ENCODE measurements around the gene AUTS2. TPM values are rescaled to one million over a fixed set of nuclear protein-coding genes. Genes with fewer than 3 reads are reported as not detected.

Gene AUTS2
- total RNA-seq, 1 experiment from 2014 or later = 42.1 TPM

- CTCF ChIA-PET = no interaction called here
- intact Hi-C loops (cut with micrococcal nuclease; ENCODE audit: unreplicated experiment) = loop anchor here (10.0 kb wide), 1 partner anchor 441 kb away; no protein-coding TSS in a partner anchor
- Histone ChIP-seq H3K9me3 (ENCODE audit: low read depth, low read length, poor library complexity, severe bottlenecking) (no peaks in the 10 kb centered on the region), H3K4me1 (ENCODE audit: insufficient read depth, low read length, poor library complexity, severe bottlenecking) (peaks cover 15% of the 10 kb centered on the region), H3K27ac (ENCODE audit: low read depth, low read length, poor library complexity, severe bottlenecking) (no peak overlapping the region), H3K27me3 (replicated peaks; ENCODE audit: insufficient read depth, low read depth, low read length, poor library complexity) (no peaks in the 10 kb centered on the region), H3K4me3 (ENCODE audit: low read depth, low read length, poor library complexity, severe bottlenecking) (no peak overlapping the region), H3K36me3 (ENCODE audit: insufficient read depth, low read length, poor library complexity, severe bottlenecking) (no peaks in the 10 kb centered on the region)
- no TSS peak for BruUV-seq (replicated peaks)
- DNase-seq (ENCODE audit: low spot score) = no peak
- POLR2A ChIA-PET (ENCODE audit: low non-redundant PET) = no interaction called here
- TF ChIP-seq CTCF (conservative IDR thresholded peaks at IDR 0.05; ENCODE audit: low read depth, low read length) (no peak), EZH2 (IDR thresholded peaks at IDR 0.05; ENCODE audit: borderline replicate concordance, low read depth, low read length, poor library complexity, severe bottlenecking) (no peak)
Observed at GRCh38 chr7:69603937-69604494, 5.7 kb downstream of the AUTS2 start.

GRCh38 chr7:69605070-69605469 is 6.8 kb downstream of the AUTS2 start:
- TF ChIP-seq EZH2 (IDR thresholded peaks at IDR 0.05; ENCODE audit: borderline replicate concordance, low read depth, low read length, poor library complexity, severe bottlenecking) = no peak
- TF ChIP-seq CTCF (conservative IDR thresholded peaks at IDR 0.05; ENCODE audit: low read depth, low read length) = no peak
- H3K4me3 ChIP-seq (ENCODE audit: low read depth, low read length, poor library complexity, severe bottlenecking) = no peak overlapping the region
- no peaks in the 10 kb centered on the region for H3K9me3 ChIP-seq (ENCODE audit: low read depth, low read length, poor library complexity, severe bottlenecking)
- no peak for DNase-seq (ENCODE audit: low spot score)
- ChIA-PET CTCF (no interaction called here), POLR2A (ENCODE audit: low non-redundant PET) (interaction anchor here (0.6 kb wide), 1 partner anchor 8 kb away, joined by 13 read pairs; no protein-coding TSS in a partner anchor)
- intact Hi-C loops (cut with micrococcal nuclease; ENCODE audit: unreplicated experiment) = loop anchor here (10.0 kb wide), 1 partner anchor 440 kb away; no protein-coding TSS in a partner anchor
- no peaks in the 10 kb centered on the region for H3K27me3 ChIP-seq (replicated peaks; ENCODE audit: insufficient read depth, low read depth, low read length, poor library complexity)
- H3K36me3 ChIP-seq (ENCODE audit: insufficient read depth, low read length, poor library complexity, severe bottlenecking) = no peaks in the 10 kb centered on the region
- H3K27ac ChIP-seq (ENCODE audit: low read depth, low read length, poor library complexity, severe bottlenecking) = no peak overlapping the region
- H3K4me1 ChIP-seq (ENCODE audit: insufficient read depth, low read length, poor library complexity, severe bottlenecking) = peaks cover 22% of the 10 kb centered on the region
- BruUV-seq (replicated peaks) = no TSS peak

GRCh38 chr7:69605546-69605945 is 7.3 kb downstream of the AUTS2 start:
- intact Hi-C loops (cut with micrococcal nuclease; ENCODE audit: unreplicated experiment) = loop anchor here (10.0 kb wide), 1 partner anchor 439 kb away; no protein-coding TSS in a partner anchor
- Histone ChIP-seq H3K36me3 (ENCODE audit: insufficient read depth, low read length, poor library complexity, severe bottlenecking) (no peaks in the 10 kb centered on the region), H3K27ac (ENCODE audit: low read depth, low read length, poor library complexity, severe bottlenecking) (no peak overlapping the region), H3K4me3 (ENCODE audit: low read depth, low read length, poor library complexity, severe bottlenecking) (no peak overlapping the region), H3K9me3 (ENCODE audit: low read depth, low read length, poor library complexity, severe bottlenecking) (no peaks in the 10 kb centered on the region), H3K4me1 (ENCODE audit: insufficient read depth, low read length, poor library complexity, severe bottlenecking) (peaks cover 26% of the 10 kb centered on the region), H3K27me3 (replicated peaks; ENCODE audit: insufficient read depth, low read depth, low read length, poor library complexity) (no peaks in the 10 kb centered on the region)
- BruUV-seq (replicated peaks) = no TSS peak
- DNase-seq (ENCODE audit: low spot score) = no peak
- POLR2A ChIA-PET (ENCODE audit: low non-redundant PET) = no interaction called here
- CTCF ChIA-PET = no interaction called here
- TF ChIP-seq CTCF (conservative IDR thresholded peaks at IDR 0.05; ENCODE audit: low read depth, low read length) = no peak
- TF ChIP-seq EZH2 (IDR thresholded peaks at IDR 0.05; ENCODE audit: borderline replicate concordance, low read depth, low read length, poor library complexity, severe bottlenecking) = no peak

Data from A673 (cell line).